GM18868 (cell line): ENCODE results near the gene KCNH1.

Experiments
- ATAC-seq: cut with Tn5 transposase; IDR thresholded peaks from one replicate; pipeline ENCODE4 v1.9.1; 2021; ENCODE audit warnings: mild to moderate bottlenecking, moderate library complexity; ENCODE audit not compliant: unreplicated experiment

KCNH1 gene

GRCh38 chr1:210771131-210771530 is 362.8 kb downstream of the KCNH1 start:
- ATAC-seq: no peak

GRCh38 chr1:210770396-210770984 is 363.5 kb downstream of the KCNH1 start:
- no peak for ATAC-seq

- ATAC-seq: no peak
Measured at GRCh38 chr1:210769473-210769872, 364.5 kb downstream of the KCNH1 start.

GRCh38 chr1:210764536-210764935 is 369.4 kb downstream of the KCNH1 start:
- no peak for ATAC-seq

- ATAC-seq: no peak
Measured at GRCh38 chr1:210758761-210759160, 375.2 kb downstream of the KCNH1 start.

GRCh38 chr1:210758261-210758660 is 375.7 kb downstream of the KCNH1 start:
- ATAC-seq: no peak

GRCh38 chr1:210757677-210758076 is 376.3 kb downstream of the KCNH1 start:
- ATAC-seq: no peak

- no peak for ATAC-seq
Measured at GRCh38 chr1:210755991-210756659, 377.8 kb downstream of the KCNH1 start.

GRCh38 chr1:210754878-210755665 is 378.9 kb downstream of the KCNH1 start:
- no peak for ATAC-seq

- no peak for ATAC-seq
Measured at GRCh38 chr1:210751911-210752310, 382.0 kb downstream of the KCNH1 start.

GRCh38 chr1:210750468-210750867 is 383.5 kb downstream of the KCNH1 start:
- ATAC-seq: no peak

- no peak for ATAC-seq
Measured at GRCh38 chr1:210748796-210749195, 385.2 kb downstream of the KCNH1 start.

- ATAC-seq: no peak
Measured at GRCh38 chr1:210747890-210748289, 386.1 kb downstream of the KCNH1 start.

GRCh38 chr1:210747112-210747511 is 386.8 kb downstream of the KCNH1 start:
- ATAC-seq: no peak

- no peak for ATAC-seq
Measured at GRCh38 chr1:210746024-210746731, 387.8 kb downstream of the KCNH1 start.

GRCh38 chr1:210743038-210743437 is 390.9 kb downstream of the KCNH1 start:
- ATAC-seq: no peak

GRCh38 chr1:210741564-210741963 is 392.4 kb downstream of the KCNH1 start:
- no peak for ATAC-seq

GRCh38 chr1:210739627-210740026 is 394.3 kb downstream of the KCNH1 start:
- ATAC-seq: no peak

- no peak for ATAC-seq
Measured at GRCh38 chr1:210738256-210738655, 395.7 kb downstream of the KCNH1 start.

GRCh38 chr1:210736713-210737112 is 397.2 kb downstream of the KCNH1 start:
- no peak for ATAC-seq

- ATAC-seq: no peak
Measured at GRCh38 chr1:210731597-210731996, 402.4 kb downstream of the KCNH1 start.
